ENCODE measurements around the gene OBSCN. TPM values are rescaled to one million over a fixed set of nuclear protein-coding genes. Genes with fewer than 3 reads are reported as not detected.

Gene OBSCN
- polyA plus RNA-seq, 4 donors = 14.3 to 42.9 (median 24.9) TPM

- no peak for DNase-seq (ENCODE audit: low read depth in 4 of 4, low spot score in 3 of 4)
Measured at GRCh38 chr1:228364068-228364705, 156.3 kb downstream of the OBSCN start.

GRCh38 chr1:228364706-228365213 lies 156.9 kb downstream of the OBSCN start:
- DNase-seq (ENCODE audit: low read depth in 4 of 4, low spot score in 3 of 4) = no peak

- DNase-seq (ENCODE audit: low read depth in 4 of 4, low spot score in 3 of 4) = no peak
Measured at GRCh38 chr1:228365271-228366061, 157.6 kb downstream of the OBSCN start.

GRCh38 chr1:228366062-228366865 lies 158.4 kb downstream of the OBSCN start:
- DNase-seq (ENCODE audit: low read depth in 4 of 4, low spot score in 3 of 4) = no peak

GRCh38 chr1:228366866-228367741 lies 159.3 kb downstream of the OBSCN start:
- no peak for DNase-seq (ENCODE audit: low read depth in 4 of 4, low spot score in 3 of 4)

GRCh38 chr1:228367798-228368791 lies 160.3 kb downstream of the OBSCN start:
- DNase-seq (ENCODE audit: low read depth in 4 of 4, low spot score in 3 of 4) = no peak

GRCh38 chr1:228368801-228369607 lies 161.2 kb downstream of the OBSCN start:
- DNase-seq (ENCODE audit: low read depth in 4 of 4, low spot score in 3 of 4) = no peak

GRCh38 chr1:228369608-228370438 lies 162.0 kb downstream of the OBSCN start:
- DNase-seq (ENCODE audit: low read depth in 4 of 4, low spot score in 3 of 4) = no peak

- no peak for DNase-seq (ENCODE audit: low read depth in 4 of 4, low spot score in 3 of 4)
Measured at GRCh38 chr1:228370439-228370940, 162.6 kb downstream of the OBSCN start.

GRCh38 chr1:228370941-228371740 lies 163.3 kb downstream of the OBSCN start:
- DNase-seq (ENCODE audit: low read depth in 4 of 4, low spot score in 3 of 4) = no peak

- no peak for DNase-seq (ENCODE audit: low read depth in 4 of 4, low spot score in 3 of 4)
Measured at GRCh38 chr1:228371741-228372182, 163.9 kb downstream of the OBSCN start.

GRCh38 chr1:228372183-228373003 lies 164.5 kb downstream of the OBSCN start:
- peak in 3 of 4 donors; percentile 27 to 60 (median 38) for DNase-seq (ENCODE audit: low read depth in 4 of 4, low spot score in 3 of 4)

GRCh38 chr1:228373004-228373680 lies 165.3 kb downstream of the OBSCN start:
- no peak for DNase-seq (ENCODE audit: low read depth in 4 of 4, low spot score in 3 of 4)

- DNase-seq (ENCODE audit: low read depth in 4 of 4, low spot score in 3 of 4) = no peak
Measured at GRCh38 chr1:228373681-228374571, 166.1 kb downstream of the OBSCN start.

Measured in left renal pelvis (tissue), 4 donors.